ENCODE data around the gene BST1. TPM values are rescaled to one million over a fixed set of nuclear protein-coding genes. Genes with fewer than 3 reads are reported as not detected.

Gene BST1
- polyA plus RNA-seq, 1 of the 3 experiments (the other 2 are of a cell fraction) = 7.3 TPM

DNA sequence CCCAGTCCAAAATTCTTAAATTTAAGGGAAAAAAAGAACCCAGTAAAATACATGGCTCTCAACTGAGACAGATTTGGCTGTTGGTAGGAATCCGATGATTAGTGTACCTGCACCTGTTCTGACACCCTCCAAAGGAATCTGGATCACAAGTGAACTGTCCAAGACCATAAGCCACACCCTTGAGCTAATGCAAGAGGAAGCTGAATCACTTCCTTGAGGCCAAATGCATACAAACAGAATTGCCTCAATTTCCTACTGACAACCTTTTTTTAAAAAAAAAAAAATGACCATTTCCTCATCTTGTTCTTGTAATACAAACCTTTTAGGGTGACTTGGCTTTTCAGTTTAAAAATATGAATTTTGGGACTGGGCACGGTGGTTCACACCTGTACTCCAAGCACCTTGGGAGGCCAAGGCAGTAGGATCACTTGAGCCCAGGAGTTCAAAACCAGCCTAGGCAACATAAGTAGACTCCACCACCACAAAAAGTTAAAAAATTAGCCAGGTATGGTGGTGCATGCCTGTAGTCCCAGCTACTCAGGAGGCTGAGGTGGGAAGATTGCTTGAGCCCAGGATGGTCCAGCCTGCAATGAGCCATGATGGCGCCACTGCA, 37.0 kb upstream of the BST1 start (continued):
- no peak for TF ChIP-seq RCOR1 (IDR thresholded peaks at IDR 0.05; ENCODE audit: low read length)
- no peak for TF ChIP-seq RFX5 (IDR thresholded peaks at IDR 0.05; ENCODE audit: low read length)
- TF ChIP-seq CHD2 (IDR thresholded peaks at IDR 0.05; ENCODE audit: low read length, partially characterized antibody) = no peak
- no peak for TF ChIP-seq FOXJ3 (CRISPR knock-in tag; IDR thresholded peaks at IDR 0.05)
- no peak for TF ChIP-seq MXI1 (IDR thresholded peaks at IDR 0.05; ENCODE audit: low read depth, low read length)
- no peak for TF ChIP-seq EZH2phosphoT487 (IDR thresholded peaks at IDR 0.05; ENCODE audit: borderline replicate concordance, low read depth)
- TF ChIP-seq EP300 (IDR thresholded peaks at IDR 0.05; ENCODE audit: borderline replicate concordance in 1 of 2, low read depth in 1 of 2, low read length in 1 of 2) = no peak
- no peak for TF ChIP-seq NFIC (IDR thresholded peaks at IDR 0.05; ENCODE audit: borderline replicate concordance)

DNA sequence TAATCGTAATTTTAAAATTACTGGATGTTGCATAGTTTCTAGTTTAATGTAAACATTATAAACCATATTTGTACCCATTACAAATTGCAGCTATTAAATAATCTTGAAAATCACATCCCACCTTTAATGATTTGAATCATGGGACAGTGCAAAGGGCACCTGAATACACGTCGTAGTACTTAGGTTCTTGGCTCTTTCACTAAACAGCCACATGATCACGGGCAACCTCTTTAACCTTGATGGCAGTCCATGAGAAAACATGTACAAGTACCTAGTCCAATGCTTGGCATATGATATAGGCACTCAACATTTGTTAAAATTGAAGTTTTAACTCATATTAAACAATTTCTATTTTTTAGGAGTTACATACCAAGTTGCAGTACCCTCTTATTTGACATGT, 35.9 kb upstream of the BST1 start:
- no peak for DNase-seq
- H3K36me3 ChIP-seq (replicated peaks in 1 of 2; ENCODE audit: control insufficient read depth in 1 of 2, insufficient read depth in 2 of 2, low read length in 1 of 2) = peaks cover 5 to 19% of the 10 kb centered on the region in 2 experiments
- H3K4me2 ChIP-seq = no peak overlapping the region
- 98% methylated on average over 4 of the region's 4 CpGs for WGBS (ENCODE audit: low lambda C conversion rate)
- ChIA-PET CTCF (no interaction called here), POLR2A (no interaction called here)
- H3K27ac ChIP-seq (ENCODE audit: low read depth in 2 of 2, low read length in 1 of 2) = no peak overlapping the region
- H3K79me2 ChIP-seq (ENCODE audit: insufficient read depth) = peaks cover 82% of the 10 kb centered on the region
- H3K4me1 ChIP-seq (ENCODE audit: control insufficient read depth in 1 of 2, insufficient read depth in 2 of 2, low read depth in 1 of 2, low read length in 1 of 2) = peaks cover 0 to 19% of the 10 kb centered on the region in 2 experiments; a peak in 2 of 4 replicates
- no peaks in the 10 kb centered on the region for H3K27me3 ChIP-seq (ENCODE audit: insufficient read depth)
- TF ChIP-seq FOXJ3 (CRISPR knock-in tag; IDR thresholded peaks at IDR 0.05) = no peak
- no peak for TF ChIP-seq EZH2phosphoT487 (IDR thresholded peaks at IDR 0.05; ENCODE audit: borderline replicate concordance, low read depth)
- no peak for TF ChIP-seq NRF1 (IDR thresholded peaks at IDR 0.05; ENCODE audit: low read depth, low read length)
- TF ChIP-seq, protein P1, sequence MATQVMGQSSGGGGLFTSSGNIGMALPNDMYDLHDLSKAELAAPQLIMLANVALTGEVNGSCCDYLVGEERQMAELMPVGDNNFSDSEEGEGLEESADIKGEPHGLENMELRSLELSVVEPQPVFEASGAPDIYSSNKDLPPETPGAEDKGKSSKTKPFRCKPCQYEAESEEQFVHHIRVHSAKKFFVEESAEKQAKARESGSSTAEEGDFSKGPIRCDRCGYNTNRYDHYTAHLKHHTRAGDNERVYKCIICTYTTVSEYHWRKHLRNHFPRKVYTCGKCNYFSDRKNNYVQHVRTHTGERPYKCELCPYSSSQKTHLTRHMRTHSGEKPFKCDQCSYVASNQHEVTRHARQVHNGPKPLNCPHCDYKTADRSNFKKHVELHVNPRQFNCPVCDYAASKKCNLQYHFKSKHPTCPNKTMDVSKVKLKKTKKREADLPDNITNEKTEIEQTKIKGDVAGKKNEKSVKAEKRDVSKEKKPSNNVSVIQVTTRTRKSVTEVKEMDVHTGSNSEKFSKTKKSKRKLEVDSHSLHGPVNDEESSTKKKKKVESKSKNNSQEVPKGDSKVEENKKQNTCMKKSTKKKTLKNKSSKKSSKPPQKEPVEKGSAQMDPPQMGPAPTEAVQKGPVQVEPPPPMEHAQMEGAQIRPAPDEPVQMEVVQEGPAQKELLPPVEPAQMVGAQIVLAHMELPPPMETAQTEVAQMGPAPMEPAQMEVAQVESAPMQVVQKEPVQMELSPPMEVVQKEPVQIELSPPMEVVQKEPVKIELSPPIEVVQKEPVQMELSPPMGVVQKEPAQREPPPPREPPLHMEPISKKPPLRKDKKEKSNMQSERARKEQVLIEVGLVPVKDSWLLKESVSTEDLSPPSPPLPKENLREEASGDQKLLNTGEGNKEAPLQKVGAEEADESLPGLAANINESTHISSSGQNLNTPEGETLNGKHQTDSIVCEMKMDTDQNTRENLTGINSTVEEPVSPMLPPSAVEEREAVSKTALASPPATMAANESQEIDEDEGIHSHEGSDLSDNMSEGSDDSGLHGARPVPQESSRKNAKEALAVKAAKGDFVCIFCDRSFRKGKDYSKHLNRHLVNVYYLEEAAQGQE (IDR thresholded peaks at IDR 0.05; ENCODE audit: low read depth, low read length) = no peak
- no peak for TF ChIP-seq RFX5 (IDR thresholded peaks at IDR 0.05; ENCODE audit: low read length)
- TF ChIP-seq, protein P2, sequence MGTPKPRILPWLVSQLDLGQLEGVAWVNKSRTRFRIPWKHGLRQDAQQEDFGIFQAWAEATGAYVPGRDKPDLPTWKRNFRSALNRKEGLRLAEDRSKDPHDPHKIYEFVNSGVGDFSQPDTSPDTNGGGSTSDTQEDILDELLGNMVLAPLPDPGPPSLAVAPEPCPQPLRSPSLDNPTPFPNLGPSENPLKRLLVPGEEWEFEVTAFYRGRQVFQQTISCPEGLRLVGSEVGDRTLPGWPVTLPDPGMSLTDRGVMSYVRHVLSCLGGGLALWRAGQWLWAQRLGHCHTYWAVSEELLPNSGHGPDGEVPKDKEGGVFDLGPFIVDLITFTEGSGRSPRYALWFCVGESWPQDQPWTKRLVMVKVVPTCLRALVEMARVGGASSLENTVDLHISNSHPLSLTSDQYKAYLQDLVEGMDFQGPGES (IDR thresholded peaks at IDR 0.05; ENCODE audit: low read depth, low read length) = no peak
- H3K4me3 ChIP-seq (ENCODE audit: low read depth in 2 of 2, low read length in 1 of 2) = no peak overlapping the region
- H2AFZ ChIP-seq (ENCODE audit: low read depth) = no peak overlapping the region
- peaks cover 6% of the 10 kb centered on the region for H3F3A ChIP-seq (replicated peaks; ENCODE audit: insufficient read depth)
- no peaks in the 10 kb centered on the region for H3K9me3 ChIP-seq
- no peaks in the 10 kb centered on the region for H4K20me1 ChIP-seq (ENCODE audit: insufficient read depth)
- no peaks in the 10 kb centered on the region for H3K9me2 ChIP-seq
- no peak overlapping the region for H3K9ac ChIP-seq

Data from SK-N-SH (cell line).